Tibial nerve (tissue), 3 donors: ENCODE results near the gene EMILIN2.

Source experiments
- POLR2A ChIP-seq, 2 donors: fragments of 450-650 bp; IDR thresholded peaks; one replicate each; pipeline ENCODE4 v1.6.1; 2017; ENCODE audit warnings: antibody characterized with exemption in 2 of 2, mild to moderate bottlenecking in 2 of 2, moderate library complexity in 2 of 2
- TF ChIP-seq, protein P1 (sequence below), 5 experiments: fragments of 200-600 bp in 3 of 5; fragments of 450-650 bp in 2 of 5; sonication (generic) in 3 of 5; IDR thresholded peaks; one replicate each; pipeline ENCODE4 v1.5.1; 2016 to 2019; ENCODE audit warnings: antibody characterized with exemption in 5 of 5, mild to moderate bottlenecking in 3 of 5, moderate library complexity in 2 of 5

GRCh38 chr18:2799369-2799768 is 47.4 kb upstream of the EMILIN2 start:
- TF ChIP-seq, protein P1, sequence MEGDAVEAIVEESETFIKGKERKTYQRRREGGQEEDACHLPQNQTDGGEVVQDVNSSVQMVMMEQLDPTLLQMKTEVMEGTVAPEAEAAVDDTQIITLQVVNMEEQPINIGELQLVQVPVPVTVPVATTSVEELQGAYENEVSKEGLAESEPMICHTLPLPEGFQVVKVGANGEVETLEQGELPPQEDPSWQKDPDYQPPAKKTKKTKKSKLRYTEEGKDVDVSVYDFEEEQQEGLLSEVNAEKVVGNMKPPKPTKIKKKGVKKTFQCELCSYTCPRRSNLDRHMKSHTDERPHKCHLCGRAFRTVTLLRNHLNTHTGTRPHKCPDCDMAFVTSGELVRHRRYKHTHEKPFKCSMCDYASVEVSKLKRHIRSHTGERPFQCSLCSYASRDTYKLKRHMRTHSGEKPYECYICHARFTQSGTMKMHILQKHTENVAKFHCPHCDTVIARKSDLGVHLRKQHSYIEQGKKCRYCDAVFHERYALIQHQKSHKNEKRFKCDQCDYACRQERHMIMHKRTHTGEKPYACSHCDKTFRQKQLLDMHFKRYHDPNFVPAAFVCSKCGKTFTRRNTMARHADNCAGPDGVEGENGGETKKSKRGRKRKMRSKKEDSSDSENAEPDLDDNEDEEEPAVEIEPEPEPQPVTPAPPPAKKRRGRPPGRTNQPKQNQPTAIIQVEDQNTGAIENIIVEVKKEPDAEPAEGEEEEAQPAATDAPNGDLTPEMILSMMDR (IDR thresholded peaks at IDR 0.05) = no peak
- TF ChIP-seq POLR2A (IDR thresholded peaks at IDR 0.05) = no peak
